Measurements from ENCODE around the gene ATF4.

The ATF4 gene

GRCh38 chr22:39530692-39531331, 10.4 kb downstream of the ATF4 start:
- no peak for FAIRE-seq

- FAIRE-seq: peak; percentile 97
These were observed 12.1 kb downstream of the ATF4 start, which contains the start of gene RPS19BP1 for GRCh38 chr22:39532215-39533073. Gene RPS19BP1, minus strand, starts transcription at chr22:39532748. Its CDS starts 10 bp downstream, at chr22:39532738.

- no peak for FAIRE-seq
These were observed 13.7 kb downstream of the ATF4 start for GRCh38 chr22:39534092-39534506.

GRCh38 chr22:39534591-39535356, 14.4 kb downstream of the ATF4 start:
- FAIRE-seq: no peak

GRCh38 chr22:39535357-39535725, 15.0 kb downstream of the ATF4 start:
- no peak for FAIRE-seq

GRCh38 chr22:39535831-39536449, 15.6 kb downstream of the ATF4 start:
- FAIRE-seq: no peak

- FAIRE-seq: no peak
These were observed 16.3 kb downstream of the ATF4 start for GRCh38 chr22:39536711-39537110.

GRCh38 chr22:39537975-39538374, 17.6 kb downstream of the ATF4 start:
- FAIRE-seq: no peak

- FAIRE-seq: no peak
These were observed 22.7 kb downstream of the ATF4 start for GRCh38 chr22:39543095-39543494.

GRCh38 chr22:39545386-39546365, 25.3 kb downstream of the ATF4 start:
- no peak for FAIRE-seq

- FAIRE-seq: no peak
These were observed 26.7 kb downstream of the ATF4 start for GRCh38 chr22:39546889-39547586.

- no peak for FAIRE-seq
These were observed 27.2 kb downstream of the ATF4 start for GRCh38 chr22:39547587-39547947.

GRCh38 chr22:39553429-39553828, 33.1 kb downstream of the ATF4 start:
- FAIRE-seq: no peak

GRCh38 chr22:39554151-39554550, 33.8 kb downstream of the ATF4 start:
- FAIRE-seq: no peak

- no peak for FAIRE-seq
These were observed 36.8 kb downstream of the ATF4 start for GRCh38 chr22:39556970-39557841.

GRCh38 chr22:39558254-39558727, 37.9 kb downstream of the ATF4 start:
- FAIRE-seq: no peak

- no peak for FAIRE-seq
These were observed 38.6 kb downstream of the ATF4 start for GRCh38 chr22:39558950-39559349.

- no peak for FAIRE-seq
These were observed 39.2 kb downstream of the ATF4 start for GRCh38 chr22:39559456-39560105.

- no peak for FAIRE-seq
These were observed 39.8 kb downstream of the ATF4 start for GRCh38 chr22:39560127-39560526.
